Panc1 (cell line): ENCODE results near the gene ZNF212. TPM values are rescaled to one million over a fixed set of nuclear protein-coding genes. Genes with fewer than 3 reads are reported as not detected.

ENCODE experiments used
- ATAC-seq: fragments of 200-7000 bp; cut with Tn5 transposase; 2 replicates; pipeline ENCODE4 v1.9.1; 2020; ENCODE audit warnings: mild to moderate bottlenecking, moderate library complexity
- BruUV-seq: library from RNA; stranded (reverse); fragments of 400-500 nt; replicated peaks from 2 replicates; lab custom pipeline; 2021; lab: Mats Ljungman, UMichigan
- CTCF ChIA-PET: fragments of 300-600 bp; sonication (Branson Sonifier 250); formaldehyde crosslinking; loops from one replicate; lab custom pipeline; 2022; ENCODE audit warnings: antibody characterized with exemption; lab: Charles Lee
- POLR2A ChIA-PET: fragments of 300-600 bp; sonication (Branson Sonifier 250); formaldehyde crosslinking; loops from one replicate; lab custom pipeline; 2022; ENCODE audit warnings: antibody characterized with exemption; lab: Charles Lee
- DNase-seq: peaks from one replicate; pipeline ENCODE4 v3.0.0-alpha.2; 2010; ENCODE audit warnings: low read depth, low spot score
- H3K27ac ChIP-seq: 2 replicates; pipeline ENCODE4 v1.5.1; 2011; ENCODE audit warnings: mild to moderate bottlenecking, low read length, inconsistent platforms
- H3K27me3 ChIP-seq: fragments of 200-500 bp; sonication (Bioruptor generic); 2 replicates; pipeline ENCODE4 v1.6.0; 2014; ENCODE audit warnings: low read length, inconsistent platforms; ENCODE audit not compliant: control insufficient read depth, insufficient read depth
- H3K36me3 ChIP-seq: fragments of 200-500 bp; sonication (Bioruptor generic); 2 replicates; pipeline ENCODE4 v1.5.1; 2014; ENCODE audit warnings: inconsistent platforms, mild to moderate bottlenecking, low read length, moderate library complexity; ENCODE audit not compliant: control insufficient read depth, insufficient read depth
- H3K4me1 ChIP-seq: 2 replicates; pipeline ENCODE4 v1.5.1; 2011; ENCODE audit warnings: inconsistent platforms, mild to moderate bottlenecking, low read length, moderate library complexity; ENCODE audit not compliant: control insufficient read depth, insufficient read depth
- H3K4me3 ChIP-seq, 2 experiments: 2 replicates each; pipeline ENCODE4 v1.5.1; 2011 to 2012; ENCODE audit warnings: low read depth in 2 of 2, low read length in 2 of 2, mild to moderate bottlenecking in 2 of 2, inconsistent platforms in 1 of 2, moderate library complexity in 1 of 2
- H3K9me3 ChIP-seq: fragments of 200-500 bp; sonication (Bioruptor generic); 2 replicates; pipeline ENCODE4 v1.5.1; 2014; ENCODE audit warnings: low read depth, mild to moderate bottlenecking, inconsistent platforms, low read length, moderate library complexity; ENCODE audit not compliant: control insufficient read depth, insufficient read depth
- CTCF ChIP-seq: fragments of 450-650 bp; IDR thresholded peaks from 2 replicates; pipeline ENCODE4 v1.5.1; 2017; ENCODE audit warnings: mild to moderate bottlenecking
- POLR2AphosphoS5 ChIP-seq: IDR thresholded peaks from 2 replicates; pipeline ENCODE4 v1.6.1; 2012; ENCODE audit warnings: mild to moderate bottlenecking, low read depth, low read length, moderate library complexity
- REST ChIP-seq, 2 experiments: IDR thresholded peaks; 2 replicates each; pipeline ENCODE4 v1.6.1; 2011 to 2012; ENCODE audit warnings: low read depth in 2 of 2, control low read depth in 1 of 2, low read length in 1 of 2, mild to moderate bottlenecking in 1 of 2, moderate library complexity in 1 of 2; ENCODE audit not compliant: insufficient read depth in 1 of 2
- SIN3A ChIP-seq: IDR thresholded peaks from 2 replicates; pipeline ENCODE4 v1.6.1; 2012; ENCODE audit warnings: low read depth, mild to moderate bottlenecking, low read length, moderate library complexity, borderline replicate concordance; ENCODE audit not compliant: insufficient read depth
- TCF7L2 ChIP-seq: IDR thresholded peaks from 2 replicates; pipeline ENCODE4 v1.6.1; 2011; ENCODE audit warnings: mild to moderate bottlenecking, low read depth, low read length, inconsistent platforms
- in situ Hi-C: cut with HindIII; loops from 2 replicates; pipeline ENCODE4 v1.10.0; 2016; ENCODE audit warnings: low sequenced_read_pairs, low pct_unique_long_range_greater_than_20kb
- intact Hi-C: fragments of 100-400 bp; cut with micrococcal nuclease; formaldehyde crosslinking; loops from one replicate; pipeline ENCODE4 v1.10.0; 2022; ENCODE audit not compliant: unreplicated experiment
- total RNA-seq: library from RNA; stranded (reverse); gene quantifications from one replicate; pipeline ENCODE4 v1.2.1, GENCODE V29; 2021; ENCODE audit not compliant: unreplicated experiment

The ZNF212 gene
- total RNA-seq, 1 experiment from 2014 or later, result 11.3 TPM

DNA sequence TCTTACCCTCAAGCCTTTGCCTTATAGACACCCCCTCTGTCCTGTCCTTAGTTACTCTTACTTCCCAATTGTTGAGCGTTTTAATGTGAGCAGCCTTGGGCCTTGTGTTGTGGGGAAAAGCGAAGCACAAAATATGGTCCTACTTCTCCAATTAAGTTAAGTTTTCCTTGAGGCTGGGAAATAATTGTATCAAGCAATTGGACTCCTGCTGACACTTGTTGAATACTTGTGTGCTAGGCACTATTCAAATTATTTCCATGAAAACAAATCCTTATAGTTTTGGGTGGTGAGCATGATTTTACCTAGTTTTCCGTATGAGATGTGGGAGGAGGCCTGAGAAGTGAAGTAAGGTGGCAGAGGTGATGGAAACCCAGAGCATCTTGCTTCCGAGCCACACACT is 17.1 kb downstream of the ZNF212 start:
- no TSS peak for BruUV-seq
- CTCF ChIA-PET, result no interaction called here

DNA sequence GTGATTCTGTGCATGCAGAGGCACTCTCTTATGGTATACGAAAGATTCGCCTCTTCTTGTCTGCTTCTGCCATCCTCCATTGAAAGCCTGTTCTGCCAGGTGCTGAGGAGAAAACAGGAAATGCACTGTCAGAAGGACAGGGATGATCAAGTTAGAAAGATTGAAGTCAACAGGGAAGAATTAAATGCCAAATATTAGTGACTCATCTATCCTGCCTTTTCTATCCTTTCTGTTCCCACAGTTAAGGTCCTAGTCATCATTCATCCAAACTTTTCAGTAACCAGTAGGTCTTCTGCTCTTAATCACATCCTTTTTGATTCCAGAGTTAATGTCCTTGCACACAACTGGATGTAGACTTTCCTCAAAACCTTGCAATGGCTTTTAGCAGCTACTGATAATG is 17.7 kb downstream of the ZNF212 start:
- POLR2A ChIA-PET, result no interaction called here
- no peak for TF ChIP-seq POLR2AphosphoS5
- no peak for TF ChIP-seq REST (IDR thresholded peaks at IDR 0.05; ENCODE audit: insufficient read depth in 1 of 2, low read depth in 2 of 2, low read length in 1 of 2)
- no peak for TF ChIP-seq TCF7L2
- TF ChIP-seq SIN3A, result no peak
- TF ChIP-seq CTCF, result no peak
- no peak for ATAC-seq

More for the DNA sequence above, 17.1 kb downstream of the ZNF212 start:
- POLR2A ChIA-PET, result no interaction called here
- TF ChIP-seq CTCF (no peak), POLR2AphosphoS5 (no peak), SIN3A (no peak), REST (IDR thresholded peaks at IDR 0.05; ENCODE audit: insufficient read depth in 1 of 2, low read depth in 2 of 2, low read length in 1 of 2) (no peak)
- Histone ChIP-seq H3K4me3 (no peak overlapping the region), H3K9me3 (no peaks in the 10 kb centered on the region), H3K27me3 (no peaks in the 10 kb centered on the region), H3K36me3 (no peaks in the 10 kb centered on the region), H3K27ac (no peak overlapping the region), H3K4me1 (peaks cover 4% of the 10 kb centered on the region; the same call in 1 of the 2 replicates)
- DNase-seq (no peak), ATAC-seq (no peak)
- in situ Hi-C loops, result no loop called here
- intact Hi-C loops, result no loop called here

More for the DNA sequence above, 17.7 kb downstream of the ZNF212 start:
- Histone ChIP-seq H3K4me1 (peaks cover 4% of the 10 kb centered on the region; the same call in 1 of the 2 replicates), H3K27ac (no peak overlapping the region), H3K36me3 (no peaks in the 10 kb centered on the region), H3K27me3 (no peaks in the 10 kb centered on the region), H3K4me3 (no peak overlapping the region), H3K9me3 (no peaks in the 10 kb centered on the region)
- no peak for DNase-seq
- in situ Hi-C loops, result no loop called here
- BruUV-seq, result no TSS peak
- intact Hi-C loops, result no loop called here
- CTCF ChIA-PET, result no interaction called here
